IPS-NIHi7 (cell line): ENCODE data around the gene HNRNPUL2.
A peak's percentile ranks its signal among the peaks of the same experiment; 100 is the strongest.
"Not testable (repeated sequence)": the region's sequence is repeated elsewhere in the genome, so short reads cannot be mapped to it uniquely, and the experiment has no call there.

Experiments
- DNase-seq: peaks from one replicate; pipeline ENCODE4 v3.0.0; 2012; ENCODE audit warnings: mixed read lengths; ENCODE audit errors: extremely low spot score

Gene HNRNPUL2

DNA sequence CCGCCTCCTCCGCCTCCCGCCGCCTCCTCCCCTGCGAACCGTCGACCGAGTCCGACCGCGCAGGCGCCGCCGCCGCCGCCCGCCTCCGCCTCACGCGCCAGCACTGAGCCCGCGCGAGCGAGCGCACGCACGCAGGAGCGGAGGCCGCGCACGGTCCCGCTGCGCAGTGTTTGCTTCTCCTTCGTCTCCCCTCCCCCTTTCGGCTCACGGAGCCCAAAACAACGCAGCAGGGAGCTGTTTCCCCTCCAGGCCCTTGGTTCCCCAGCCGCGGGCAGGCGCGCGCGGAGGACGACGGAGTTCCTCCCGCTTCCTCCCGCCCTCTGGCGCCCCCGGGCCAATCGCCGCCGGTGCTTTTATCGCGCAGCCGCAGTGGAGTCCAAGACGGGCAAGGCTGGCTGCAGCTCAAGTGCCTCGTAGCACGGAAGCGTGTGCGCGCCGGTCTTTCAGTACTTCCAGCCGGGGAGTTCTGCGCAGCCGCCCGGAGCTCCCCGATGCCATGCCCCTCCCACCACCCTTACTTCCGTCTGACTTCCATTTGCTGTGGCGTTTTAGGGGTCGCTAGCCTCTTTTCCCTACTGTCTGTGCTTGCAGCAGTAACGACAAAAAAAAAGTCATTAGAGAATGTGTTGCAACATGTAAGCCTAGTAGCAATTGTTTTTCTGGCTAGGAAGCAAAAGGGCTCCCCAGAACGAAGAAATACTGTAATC, at the start of gene HNRNPUL2:
Gene HNRNPUL2 (minus strand): TSS at position 293 of the 707 bp plus-strand sequence. CDS start 301 bp downstream, outside the sequence.
- DNase-seq = peak; percentile 95

- no peak for DNase-seq
These were observed 48.4 kb upstream of the HNRNPUL2 start for GRCh38 chr11:62775646-62776045.

DNA sequence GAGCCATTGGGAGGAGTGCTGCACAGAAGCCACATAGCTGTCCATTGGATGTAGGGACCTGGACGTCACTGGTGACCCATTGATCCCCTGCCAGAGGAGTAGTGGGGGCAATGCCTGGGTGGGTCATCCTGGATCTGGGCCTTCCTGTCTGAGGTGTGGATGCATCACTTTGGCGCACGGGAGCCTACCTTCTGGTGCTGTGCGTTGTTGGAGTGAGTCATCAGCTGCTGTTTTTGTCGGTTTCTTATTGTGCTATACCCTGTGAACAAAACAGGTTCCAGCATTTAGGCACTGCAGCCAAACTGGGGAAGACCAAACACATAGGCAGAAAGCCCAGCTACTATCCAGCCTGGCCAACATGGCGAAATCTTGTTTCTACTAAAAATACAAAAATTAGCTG, 47.1 kb upstream of the HNRNPUL2 start:
- no peak for DNase-seq

- DNase-seq = peak; percentile 96
These were observed 44.1 kb upstream of the HNRNPUL2 start, which contains the start of gene TAF6L for GRCh38 chr11:62771144-62772021. TAF6L (plus strand) TSS chr11:62771396; CDS start chr11:62775784, 4,388 bp downstream.

GRCh38 chr11:62770778-62771143, 43.5 kb upstream of the HNRNPUL2 start:
- peak; percentile 33 for DNase-seq

DNA sequence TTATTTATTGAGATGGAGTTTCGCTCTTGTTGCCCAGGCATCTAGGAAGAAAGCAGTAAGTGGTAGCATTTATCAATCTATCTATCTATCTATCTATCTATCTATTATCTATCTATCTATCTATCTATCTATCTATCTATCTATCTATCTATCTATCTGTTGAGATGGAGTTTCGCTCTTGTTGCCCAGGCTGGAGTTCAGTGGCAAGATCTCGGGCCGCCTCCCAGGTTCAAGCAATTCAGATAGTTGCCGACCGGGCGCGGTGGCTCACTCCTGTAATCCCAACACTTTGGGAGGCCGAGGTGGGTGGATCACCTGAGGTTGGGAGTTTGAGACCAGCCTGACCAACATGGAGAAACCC, 33.6 kb upstream of the HNRNPUL2 start:
- not testable (repeated sequence) for DNase-seq

GRCh38 chr11:62757846-62758788, 30.9 kb upstream of the HNRNPUL2 start:
- peak; percentile 55 for DNase-seq

DNA sequence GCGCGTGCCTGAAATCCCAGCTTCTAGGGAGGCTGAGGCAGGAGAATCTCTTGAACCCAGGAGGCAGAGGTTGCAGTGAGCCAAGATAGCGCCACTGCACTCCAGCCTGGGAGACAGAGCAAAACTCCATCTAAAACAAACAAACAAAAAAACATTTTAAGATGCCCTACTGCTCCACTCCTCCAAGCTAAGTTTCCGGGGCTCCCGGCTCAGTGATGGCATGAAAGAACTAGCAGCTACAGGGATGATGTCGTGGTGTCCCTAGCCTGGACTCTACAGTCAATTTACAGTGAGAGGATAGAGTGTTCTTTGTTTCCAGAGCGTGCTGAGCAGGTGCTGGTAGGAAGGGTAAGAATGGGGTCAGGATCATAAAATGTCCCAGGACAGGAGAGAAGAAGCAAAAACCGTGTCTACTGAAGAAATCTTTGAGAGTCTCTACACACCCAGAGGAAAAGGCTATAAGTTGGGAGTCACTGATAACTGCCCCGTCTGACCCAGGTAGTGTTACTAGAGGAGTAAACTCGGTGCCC, 27.9 kb upstream of the HNRNPUL2 start:
- no peak for DNase-seq

DNA sequence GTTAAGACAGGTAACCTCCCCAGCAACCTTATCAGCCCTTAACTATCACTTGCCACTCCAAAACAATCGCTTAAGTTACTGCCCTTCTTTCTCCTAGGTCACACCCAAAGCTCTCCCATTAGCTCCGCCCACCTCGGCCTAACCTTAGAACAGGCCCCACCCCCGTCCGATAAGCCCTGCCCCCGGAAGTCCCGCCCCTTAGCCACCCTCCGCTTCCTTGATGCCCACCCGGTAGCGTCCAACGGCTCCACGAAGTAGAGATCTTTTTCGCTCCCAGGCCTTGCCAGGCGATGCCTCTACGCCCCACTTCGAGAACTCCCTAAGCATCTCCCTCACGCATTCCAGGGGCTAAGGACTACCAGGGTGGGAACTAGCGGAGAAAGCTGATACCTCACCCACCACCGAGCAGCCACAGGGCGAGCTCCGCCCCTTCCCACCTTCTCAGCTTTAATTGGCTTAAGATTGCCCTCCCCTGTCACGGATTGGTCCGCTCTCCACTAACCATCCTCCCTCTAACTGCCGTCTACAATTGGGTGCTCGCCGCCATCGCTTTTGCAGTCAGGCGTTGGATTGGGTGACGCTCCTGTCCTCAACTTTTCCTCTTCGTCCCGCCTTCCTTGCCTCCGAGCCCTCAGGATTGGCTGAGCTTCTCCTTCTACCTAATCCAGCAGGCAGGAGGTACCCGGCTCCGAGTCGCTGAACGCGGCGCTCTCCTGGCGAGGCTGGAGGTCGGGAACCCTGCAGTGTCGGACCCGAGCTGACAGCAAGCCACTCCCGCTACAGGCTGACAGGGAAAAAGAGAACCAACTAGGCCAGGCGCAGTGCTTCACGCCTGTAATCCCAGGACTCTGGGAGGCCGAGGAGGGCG, 26.7 kb upstream of the HNRNPUL2 start, which contains the start of gene ZBTB3:
Gene ZBTB3 (minus strand): TSS at position 425 of the 868 bp plus-strand sequence. CDS start 496 bp downstream, outside the sequence.
- DNase-seq = peak; percentile 93

DNA sequence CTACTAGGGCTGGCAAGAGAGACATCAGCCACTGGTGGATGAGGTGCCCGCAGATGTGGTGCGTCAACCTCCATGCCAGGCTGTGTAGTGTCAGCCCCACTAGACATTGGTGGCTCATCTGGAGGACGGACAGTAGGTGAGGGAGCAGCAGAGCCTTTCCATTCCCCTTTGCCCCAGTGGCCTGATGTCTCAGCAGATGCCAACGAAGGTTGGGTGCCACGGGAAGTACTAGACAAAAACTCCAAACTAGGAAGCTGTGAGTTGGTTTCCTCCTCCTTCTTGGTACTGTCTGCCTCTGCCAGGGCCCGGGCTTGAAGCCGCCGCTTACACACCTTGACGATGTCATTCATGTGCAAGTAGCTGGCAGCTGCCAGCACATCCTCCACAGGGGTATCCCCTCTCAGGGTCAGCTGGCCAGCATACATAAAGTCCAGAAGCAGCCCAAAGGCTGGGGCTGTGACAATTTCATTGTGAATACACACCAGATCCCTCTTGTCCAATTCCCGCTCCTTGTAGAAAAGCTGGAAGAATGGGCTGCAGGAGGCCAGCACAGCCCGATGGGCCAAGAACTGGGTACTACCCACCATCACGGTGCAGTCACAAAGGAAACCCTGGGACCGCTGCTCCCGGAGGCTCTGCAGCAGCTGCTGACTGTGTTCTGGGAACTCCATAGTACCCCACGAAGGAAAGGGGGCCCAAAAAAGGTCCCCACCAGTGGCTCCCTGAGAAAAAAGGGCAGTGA, 25.9 kb upstream of the HNRNPUL2 start:
- DNase-seq = no peak

GRCh38 chr11:62752177-62752785, 25.0 kb upstream of the HNRNPUL2 start:
- no peak for DNase-seq

DNA sequence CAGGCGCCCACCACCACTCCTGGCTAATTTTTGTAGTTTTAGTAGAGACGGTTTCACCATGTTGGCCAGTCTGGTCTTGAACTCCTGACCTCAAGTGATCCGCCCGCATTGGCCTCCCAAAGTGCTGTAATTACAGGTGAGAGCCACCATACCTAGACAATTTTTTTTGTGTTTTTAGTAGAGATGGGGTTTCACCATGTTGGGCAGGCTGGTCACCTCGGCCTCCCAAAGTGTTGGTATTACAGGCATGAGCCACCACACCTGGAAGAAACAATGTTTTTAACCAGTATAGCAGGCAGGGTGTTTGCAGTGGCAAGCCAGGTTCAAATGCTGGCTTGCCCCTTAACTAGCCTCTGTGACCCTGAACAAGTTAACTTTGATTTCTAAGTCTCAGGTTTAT, 22.7 kb upstream of the HNRNPUL2 start:
- DNase-seq = not testable (repeated sequence)

DNA sequence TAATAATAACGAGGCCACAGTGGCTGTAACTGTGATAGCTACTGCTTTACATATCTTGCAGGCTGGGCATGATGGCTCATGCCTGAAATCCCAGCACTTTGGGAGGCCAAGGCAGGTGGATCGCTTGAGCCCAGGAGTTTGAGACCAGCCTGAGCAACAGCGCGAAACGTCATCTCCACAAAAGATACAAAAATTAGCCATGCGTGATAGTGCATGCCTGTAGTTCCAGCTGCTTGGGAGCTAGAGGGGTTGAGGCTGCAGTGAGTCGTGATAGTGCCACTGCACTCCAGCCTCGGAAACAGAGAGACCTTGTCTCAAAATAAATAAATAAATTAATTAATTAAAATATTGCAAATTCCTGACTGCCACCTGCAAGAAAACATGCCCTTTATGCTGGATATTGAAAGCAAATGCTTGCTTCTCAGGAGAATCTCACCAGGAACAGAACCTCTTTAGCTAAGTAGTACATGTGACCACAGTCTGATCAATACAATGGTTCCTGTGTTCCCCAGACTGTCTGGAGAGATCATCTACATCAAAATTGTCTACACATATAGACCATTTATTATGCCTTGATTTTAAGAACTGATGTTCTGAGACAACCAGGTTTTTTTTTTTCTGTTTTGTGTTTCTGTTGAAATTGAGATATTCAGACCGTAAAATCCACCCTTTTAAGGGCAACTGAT, 20.4 kb upstream of the HNRNPUL2 start:
- DNase-seq = no peak

GRCh38 chr11:62737196-62737595, 9.9 kb upstream of the HNRNPUL2 start:
- no peak for DNase-seq

GRCh38 chr11:62732830-62733229, 5.6 kb upstream of the HNRNPUL2 start:
- DNase-seq = no peak

GRCh38 chr11:62730076-62730475, 2.8 kb upstream of the HNRNPUL2 start:
- not testable (repeated sequence) for DNase-seq

GRCh38 chr11:62728171-62728988, 1.1 kb upstream of the HNRNPUL2 start, which contains the start of gene TTC9C:
TTC9C (plus strand) TSS chr11:62728486; CDS start chr11:62728849, 363 bp downstream.
- DNase-seq = peak; percentile 82

DNA sequence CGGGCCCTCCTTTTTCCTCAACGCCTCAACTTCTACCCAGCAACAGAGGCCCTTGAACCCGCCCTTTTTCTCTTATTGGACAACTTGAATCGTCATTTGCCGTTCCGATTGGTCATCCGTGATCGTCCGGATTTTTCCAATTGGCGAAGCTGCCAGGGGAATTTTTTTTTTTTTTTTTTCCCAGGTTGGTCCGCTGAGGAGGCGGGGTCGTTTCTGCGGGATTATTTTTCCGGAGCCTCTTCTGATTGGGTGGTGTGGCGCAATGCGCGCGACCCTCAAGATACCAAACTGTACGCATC, 564 bp upstream of the HNRNPUL2 start:
- DNase-seq = peak; percentile 80
